Common myeloid progenitor, CD34-positive (primary cell): ENCODE measurements around the gene MC3R. TPM values are rescaled to one million over a fixed set of nuclear protein-coding genes. Genes with fewer than 3 reads are reported as not detected.
A peak's percentile ranks its signal among the peaks of the same experiment; 100 is the strongest.

Experiments used
- CTCF ChIA-PET: fragments of 350-600 bp; sonication (Branson Sonifier 250); formaldehyde crosslinking; loops from one replicate; lab custom pipeline; 2021; ENCODE audit warnings: antibody characterized with exemption; lab: Charles Lee
- POLR2A ChIA-PET: fragments of 350-600 bp; sonication (Branson Sonifier 250); formaldehyde crosslinking; loops from one replicate; lab custom pipeline; 2021; ENCODE audit warnings: antibody characterized with exemption; lab: Charles Lee
- DNase-seq, 3 donors: peaks; one replicate each; pipeline versions ENCODE4 v3.0.0 to v3.0.0-alpha.2; 2013
- H3K27ac ChIP-seq, 2 experiments: 1 replicate in 1 of 2; 2 replicates in 1 of 2; pipeline ENCODE4 v1.7.0; 2013; ENCODE audit warnings: inconsistent platforms in 2 of 2, low read length in 2 of 2, mild to moderate bottlenecking in 2 of 2, low read depth in 1 of 2, moderate library complexity in 1 of 2; ENCODE audit not compliant: severe bottlenecking in 2 of 2, insufficient read depth in 1 of 2, poor library complexity in 1 of 2
- H3K27me3 ChIP-seq, 5 experiments: replicated peaks in 2 of 5; 1 replicate in 3 of 5; 2 replicates in 2 of 5; pipeline versions ENCODE4 v1.6.1 to v1.7.0; 2013; ENCODE audit warnings: low read length in 4 of 5, mild to moderate bottlenecking in 2 of 5, moderate library complexity in 2 of 5, inconsistent platforms in 1 of 5; ENCODE audit not compliant: insufficient read depth in 5 of 5, control insufficient read depth in 4 of 5
- H3K36me3 ChIP-seq, 4 experiments: 1 replicate in 2 of 4; 2 replicates in 2 of 4; pipeline versions ENCODE4 v1.6.1 to v1.7.0; 2013; ENCODE audit warnings: low read length in 3 of 4, control low read depth in 1 of 4, mild to moderate bottlenecking in 1 of 4; ENCODE audit not compliant: control insufficient read depth in 4 of 4, insufficient read depth in 4 of 4
- H3K4me1 ChIP-seq, 4 experiments: 1 replicate in 3 of 4; 2 replicates in 1 of 4; pipeline versions ENCODE4 v1.6.1 to v1.7.1; 2013; ENCODE audit warnings: low read length in 3 of 4, mild to moderate bottlenecking in 3 of 4, control low read depth in 1 of 4, inconsistent platforms in 1 of 4, moderate library complexity in 1 of 4; ENCODE audit not compliant: control insufficient read depth in 4 of 4, insufficient read depth in 4 of 4; ENCODE audit errors: control extremely low read depth in 1 of 4
- H3K4me3 ChIP-seq, 7 experiments: 1 replicate in 4 of 7; 2 replicates in 3 of 7; pipeline versions ENCODE4 v1.5.1 to v1.7.0; 2013; ENCODE audit warnings: mild to moderate bottlenecking in 7 of 7, low read length in 6 of 7, moderate library complexity in 6 of 7, inconsistent platforms in 2 of 7, low read depth in 2 of 7, control low read depth in 1 of 7; ENCODE audit not compliant: insufficient read depth in 4 of 7, control insufficient read depth in 1 of 7; ENCODE audit errors: extremely low read depth in 1 of 7
- H3K9me3 ChIP-seq, 5 experiments: 1 replicate in 4 of 5; 2 replicates in 1 of 5; pipeline versions ENCODE4 v1.6.1 to v1.7.1; 2013; ENCODE audit warnings: low read length in 4 of 5, mild to moderate bottlenecking in 2 of 5, inconsistent platforms in 1 of 5, low read depth in 1 of 5, moderate library complexity in 1 of 5; ENCODE audit not compliant: control insufficient read depth in 4 of 5, insufficient read depth in 2 of 5; ENCODE audit errors: control extremely low read depth in 1 of 5
- WGBS: methylation state at CpG from one replicate; pipeline ENCODE4 v1.1.5; 2013; ENCODE audit not compliant: insufficient coverage; 5-methylcytosine and 5-hydroxymethylcytosine counted together
- polyA plus RNA-seq: library from polyadenylated mRNA; unstranded; fragments of 120-200 nt; gene quantifications from one replicate; pipeline ENCODE4 v1.2.1, GENCODE V29; 2013

Gene MC3R
- not detected for polyA plus RNA-seq

DNA sequence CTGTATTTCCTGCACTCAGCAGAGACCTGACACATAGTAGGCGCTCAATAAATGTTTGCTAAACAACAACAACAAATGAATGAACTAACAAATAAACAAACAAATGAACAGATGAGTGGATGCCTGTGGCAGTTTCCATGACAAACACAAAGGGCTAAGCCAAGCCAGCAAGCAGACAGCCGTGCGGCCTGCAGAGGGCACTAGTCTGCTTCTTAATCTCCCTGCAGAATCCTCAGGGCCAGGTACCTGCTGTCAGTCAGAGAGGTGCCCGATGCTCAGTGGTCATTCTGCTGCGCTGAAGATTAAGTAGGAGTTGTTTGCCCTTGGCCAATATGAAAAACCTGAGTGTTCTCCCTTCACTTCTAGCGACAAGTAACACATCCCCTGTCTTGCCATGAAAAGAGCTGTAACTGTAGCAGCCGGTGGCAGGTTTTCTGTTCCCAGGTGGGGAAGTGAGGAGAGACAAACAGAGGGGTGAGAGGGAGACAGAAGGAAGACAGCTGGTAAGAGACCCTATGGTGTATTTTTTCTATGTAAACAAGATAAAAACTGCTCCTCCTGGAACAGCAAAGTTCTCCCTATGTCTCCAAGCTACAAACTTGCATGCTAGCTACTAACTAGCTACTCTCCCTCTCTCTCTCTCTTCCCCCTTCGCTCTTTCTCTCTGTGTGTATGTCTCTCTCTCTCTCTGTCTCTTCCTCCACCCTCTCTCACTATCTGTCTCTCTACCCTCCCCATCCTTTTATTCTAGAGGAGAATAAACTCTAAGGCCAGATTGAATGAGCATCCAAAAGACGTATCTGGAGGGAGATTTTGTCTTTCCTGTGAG, at the start of gene MC3R:
MC3R (plus strand) TSS at position 779 of the 829 bp plus-strand sequence. CDS start 112 bp downstream, outside the sequence.
- no peaks in the 10 kb centered on the region for H3K9me3 ChIP-seq
- 24% methylated on average over 7 of the region's 9 CpGs for WGBS
- H3K36me3 ChIP-seq: no peaks in the 10 kb centered on the region
- peak; percentile 44 to 65 (median 64) for DNase-seq
- CTCF ChIA-PET: interaction anchor here (0.7 to 1.4 kb wide), 14 partner anchors 9 to 1565 kb away, joined by 3 to 9 read pairs (median 4); no protein-coding TSS in a partner anchor
- peaks cover 0 to 43% (median 13%) of the 10 kb centered on the region in 5 experiments for H3K27me3 ChIP-seq
- POLR2A ChIA-PET: no interaction called here
- H3K4me3 ChIP-seq: no peak within 1 kb of the TSS
- H3K27ac ChIP-seq: no peak within 1 kb of the TSS
- peaks cover 0 to 3% (median 0%) of the 10 kb centered on the region in 4 experiments for H3K4me1 ChIP-seq

- WGBS: 89% methylated on average over 3 of the region's 3 CpGs
- peak; percentile 12 to 20 (median 19) for DNase-seq
Observed at GRCh38 chr20:56200456-56200855, 48.1 kb upstream of the MC3R start.

GRCh38 chr20:56202493-56203077, 45.9 kb upstream of the MC3R start:
- peaks cover 0 to 21% (median 14%) of the 10 kb centered on the region in 5 experiments for H3K9me3 ChIP-seq
- H3K36me3 ChIP-seq: no peaks in the 10 kb centered on the region
- peaks cover 0 to 3% (median 0%) of the 10 kb centered on the region in 5 experiments for H3K27me3 ChIP-seq
- H3K27ac ChIP-seq: no peak overlapping the region
- H3K4me1 ChIP-seq: no peaks in the 10 kb centered on the region
- no peak overlapping the region for H3K4me3 ChIP-seq
- peak; percentile 22 to 53 (median 51) for DNase-seq
- CTCF ChIA-PET: interaction anchor here (0.7 to 2.0 kb wide), 7 partner anchors 12 to 143 kb away, joined by 3 to 7 read pairs (median 4); partner anchors contain the start of gene MC3R
- POLR2A ChIA-PET: no interaction called here
- WGBS: 95% methylated on average over 3 of the region's 6 CpGs

More at GRCh38 chr20:56200456-56200855, 48.1 kb upstream of the MC3R start:
- Histone ChIP-seq H3K4me1 (no peaks in the 10 kb centered on the region), H3K4me3 (no peak overlapping the region), H3K9me3 (peaks cover 0 to 21% (median 14%) of the 10 kb centered on the region in 5 experiments), H3K36me3 (no peaks in the 10 kb centered on the region), H3K27ac (no peak overlapping the region), H3K27me3 (peaks cover 0 to 3% (median 1%) of the 10 kb centered on the region in 5 experiments)
- POLR2A ChIA-PET: no interaction called here
- CTCF ChIA-PET: interaction anchor here (0.7 to 1.3 kb wide), 2 partner anchors 9 to 33 kb away, joined by 3 read pairs; no protein-coding TSS in a partner anchor

DNA sequence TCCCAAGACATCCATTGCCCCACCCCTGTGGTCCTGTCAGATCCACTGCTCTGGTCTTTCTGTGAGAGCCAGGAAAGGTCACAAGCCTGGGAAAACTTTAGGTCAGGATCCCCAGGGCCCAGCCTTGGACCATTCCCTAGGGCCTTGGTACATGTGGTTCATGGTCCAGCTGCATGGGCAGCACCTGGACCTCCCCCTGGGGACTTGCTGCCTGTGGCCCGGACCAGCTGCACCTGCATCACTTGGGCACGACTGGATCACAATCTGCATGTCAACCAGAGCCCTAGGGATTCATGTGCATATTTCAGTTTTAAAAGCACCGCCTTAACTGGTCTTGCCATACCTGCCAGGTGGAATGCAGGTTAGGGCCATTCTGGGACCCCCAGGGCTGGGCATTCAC, 44.3 kb upstream of the MC3R start:
- WGBS: 96% methylated on average over 3 of the region's 3 CpGs
- peaks cover 0 to 2% (median 0%) of the 10 kb centered on the region in 5 experiments for H3K27me3 ChIP-seq
- no peaks in the 10 kb centered on the region for H3K4me1 ChIP-seq
- H3K36me3 ChIP-seq: no peaks in the 10 kb centered on the region
- H3K9me3 ChIP-seq: peaks cover 0 to 18% (median 11%) of the 10 kb centered on the region in 5 experiments
- H3K27ac ChIP-seq: no peak overlapping the region
- CTCF ChIA-PET: interaction anchor here (1.4 kb wide), 1 partner anchor 15 kb away, joined by 3 read pairs; no protein-coding TSS in a partner anchor
- POLR2A ChIA-PET: no interaction called here
- H3K4me3 ChIP-seq: no peak overlapping the region
- DNase-seq: no peak

- Histone ChIP-seq H3K9me3 (peaks cover 0 to 8% (median 5%) of the 10 kb centered on the region in 5 experiments), H3K36me3 (no peaks in the 10 kb centered on the region), H3K4me1 (no peaks in the 10 kb centered on the region), H3K27ac (no peak overlapping the region), H3K27me3 (peaks cover 0 to 2% (median 0%) of the 10 kb centered on the region in 5 experiments), H3K4me3 (no peak overlapping the region)
- POLR2A ChIA-PET: no interaction called here
- WGBS: 94% methylated on average over 3 of the region's 3 CpGs
- no peak for DNase-seq
- CTCF ChIA-PET: interaction anchor here (1.4 kb wide), 1 partner anchor 14 kb away, joined by 3 read pairs; no protein-coding TSS in a partner anchor
Observed at GRCh38 chr20:56205346-56205745, 43.2 kb upstream of the MC3R start.

- WGBS: 75% methylated on average over 4 of the region's 4 CpGs
Observed at GRCh38 chr20:56207656-56208055, 40.9 kb upstream of the MC3R start.

More at GRCh38 chr20:56207656-56208055, 40.9 kb upstream of the MC3R start:
- Histone ChIP-seq H3K4me1 (peaks cover 0 to 13% (median 3%) of the 10 kb centered on the region in 4 experiments), H3K27me3 (no peaks in the 10 kb centered on the region), H3K27ac (no peak overlapping the region), H3K4me3 (no peak overlapping the region), H3K36me3 (no peaks in the 10 kb centered on the region), H3K9me3 (no peaks in the 10 kb centered on the region)
- ChIA-PET CTCF (no interaction called here), POLR2A (no interaction called here)
- no peak for DNase-seq
